GM18909 (cell line): ENCODE measurements around the gene KAT6B.

Experiments
- ATAC-seq: cut with Tn5 transposase; IDR thresholded peaks from one replicate; pipeline ENCODE4 v1.9.1; 2021; ENCODE audit warnings: mild to moderate bottlenecking; ENCODE audit not compliant: unreplicated experiment, poor library complexity

Gene KAT6B

GRCh38 chr10:75028748-75029147, 202.3 kb downstream of the KAT6B start:
- no peak for ATAC-seq

GRCh38 chr10:75029420-75029819, 203.0 kb downstream of the KAT6B start:
- no peak for ATAC-seq

DNA sequence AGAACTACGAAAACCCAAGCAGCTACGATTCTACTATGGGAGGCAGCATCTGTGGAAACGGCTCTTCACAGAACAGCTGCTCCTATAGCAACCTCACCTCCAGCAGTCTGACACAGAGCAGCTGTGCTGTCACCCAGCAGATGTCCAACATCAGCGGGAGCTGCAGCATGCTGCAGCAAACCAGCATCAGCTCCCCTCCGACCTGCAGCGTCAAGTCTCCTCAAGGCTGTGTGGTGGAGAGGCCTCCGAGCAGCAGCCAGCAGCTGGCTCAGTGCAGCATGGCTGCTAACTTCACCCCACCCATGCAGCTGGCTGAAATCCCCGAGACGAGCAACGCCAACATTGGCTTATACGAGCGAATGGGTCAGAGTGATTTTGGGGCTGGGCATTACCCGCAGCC, 203.5 kb downstream of the KAT6B start:
- no peak for ATAC-seq

GRCh38 chr10:75030371-75030770, 204.0 kb downstream of the KAT6B start:
- ATAC-seq, result no peak

- ATAC-seq, result no peak
These were observed 205.7 kb downstream of the KAT6B start for GRCh38 chr10:75032119-75032518.

GRCh38 chr10:75032813-75033212, 206.4 kb downstream of the KAT6B start:
- ATAC-seq, result no peak

- no peak for ATAC-seq
These were observed 207.2 kb downstream of the KAT6B start for GRCh38 chr10:75033399-75034130.

GRCh38 chr10:75034131-75034512, 207.7 kb downstream of the KAT6B start:
- no peak for ATAC-seq

- ATAC-seq, result no peak
These were observed 208.4 kb downstream of the KAT6B start for GRCh38 chr10:75034714-75035258.

DNA sequence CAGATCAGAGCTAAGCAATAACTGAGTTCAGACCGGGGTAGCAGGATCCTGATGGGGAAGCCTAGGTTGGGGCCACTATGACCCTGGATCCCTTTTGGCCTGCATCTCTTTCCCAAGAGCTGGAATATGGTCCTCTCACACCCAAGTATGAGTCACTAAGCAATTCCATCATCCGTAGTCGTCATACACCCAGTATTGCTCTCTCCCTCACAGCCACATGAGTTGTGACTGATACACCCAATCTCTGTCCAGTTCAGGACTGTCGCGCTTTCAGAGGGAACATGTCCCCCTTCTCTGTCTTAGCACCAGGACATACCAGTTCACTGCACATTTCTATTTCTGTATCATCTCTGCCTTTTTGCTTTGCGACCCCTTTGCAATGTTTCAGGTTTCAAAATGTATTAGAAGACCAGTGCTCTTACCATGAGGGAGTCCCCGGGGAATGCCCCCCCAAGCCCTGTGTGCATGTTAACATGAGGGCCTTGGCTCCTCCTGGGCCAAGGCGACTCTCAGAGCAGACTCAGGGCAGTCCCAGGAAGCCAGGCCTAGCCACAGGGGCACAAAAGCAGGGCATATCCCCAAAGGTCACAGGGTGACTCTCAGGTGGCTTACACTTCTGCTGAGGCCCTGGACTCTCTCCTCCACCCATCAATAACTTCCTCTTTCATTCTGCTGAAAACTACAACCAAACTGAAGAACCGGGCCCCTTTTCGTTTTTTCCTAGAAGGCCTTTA, 209.7 kb downstream of the KAT6B start:
- no peak for ATAC-seq

- no peak for ATAC-seq
These were observed 211.1 kb downstream of the KAT6B start for GRCh38 chr10:75037171-75038153.

DNA sequence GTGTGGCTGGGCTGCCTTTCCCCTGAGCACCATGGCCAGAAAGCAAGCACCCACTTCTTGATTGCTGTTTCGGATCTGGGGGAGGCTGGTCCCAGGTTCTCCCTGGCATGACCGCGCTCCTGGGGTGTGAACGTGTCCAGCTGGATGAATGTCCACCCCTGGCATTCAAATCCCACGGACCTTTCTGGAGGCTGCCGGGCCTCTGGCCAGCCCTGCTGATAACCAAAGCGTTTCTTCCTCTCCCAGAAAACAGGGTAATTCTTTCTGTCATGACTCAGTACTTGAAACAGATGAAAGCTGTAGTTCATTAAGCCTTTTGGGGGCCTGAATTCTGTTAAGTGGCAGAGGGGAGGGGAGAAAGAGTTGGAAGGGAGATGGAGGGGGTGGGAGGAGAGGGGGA, 211.9 kb downstream of the KAT6B start:
- ATAC-seq, result no peak

DNA sequence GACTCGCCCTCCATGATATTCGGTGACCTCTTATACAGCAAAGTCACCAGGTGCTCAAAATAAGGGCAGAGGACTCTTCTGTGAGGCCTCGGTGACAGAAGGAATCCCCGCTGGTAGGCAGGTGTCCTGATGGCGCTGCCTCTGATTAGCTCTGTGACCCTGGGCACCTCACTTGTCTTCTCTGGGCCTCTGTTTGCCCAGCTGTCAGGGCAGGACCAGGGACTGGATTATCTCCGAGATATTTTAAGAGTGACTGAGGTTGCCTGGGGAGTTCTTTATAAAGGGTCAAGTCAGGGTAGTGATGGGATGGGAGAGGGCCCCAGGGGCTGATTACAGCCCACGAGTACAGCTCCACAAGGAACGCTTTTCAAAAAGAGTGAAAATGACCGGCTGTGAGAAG, 214.2 kb downstream of the KAT6B start:
- no peak for ATAC-seq

DNA sequence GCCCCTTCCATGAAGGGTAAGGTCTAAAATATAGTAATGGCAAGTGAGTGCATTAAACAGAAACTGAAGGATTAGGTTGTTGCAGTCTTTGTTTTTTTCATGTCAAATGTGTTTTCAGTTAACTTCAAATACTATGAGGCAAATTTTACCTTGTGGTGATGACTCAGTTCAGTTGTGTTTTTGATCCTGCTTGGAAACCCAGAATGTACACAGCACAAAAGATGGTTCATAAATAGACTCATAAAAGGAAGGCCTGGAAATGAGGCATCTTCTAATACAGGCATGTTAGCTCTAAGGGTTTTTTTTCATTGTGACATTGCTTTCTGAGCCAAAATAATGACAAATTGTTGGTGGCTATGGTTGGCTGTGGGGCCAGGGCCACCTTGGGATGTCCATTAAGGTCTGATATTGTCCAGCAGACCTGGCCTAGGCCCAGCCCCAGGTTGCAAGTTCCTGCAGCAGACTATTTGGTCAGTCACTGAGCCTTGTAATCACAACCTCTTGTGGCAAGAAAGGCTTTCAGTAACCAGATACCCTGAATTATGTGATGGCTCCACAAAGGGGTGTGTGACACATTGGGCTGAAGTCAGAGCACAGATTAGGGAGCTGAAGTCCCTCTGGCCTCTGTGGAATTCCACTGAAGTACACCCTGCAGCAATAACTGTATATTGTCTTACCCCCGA, 216.0 kb downstream of the KAT6B start:
- no peak for ATAC-seq

DNA sequence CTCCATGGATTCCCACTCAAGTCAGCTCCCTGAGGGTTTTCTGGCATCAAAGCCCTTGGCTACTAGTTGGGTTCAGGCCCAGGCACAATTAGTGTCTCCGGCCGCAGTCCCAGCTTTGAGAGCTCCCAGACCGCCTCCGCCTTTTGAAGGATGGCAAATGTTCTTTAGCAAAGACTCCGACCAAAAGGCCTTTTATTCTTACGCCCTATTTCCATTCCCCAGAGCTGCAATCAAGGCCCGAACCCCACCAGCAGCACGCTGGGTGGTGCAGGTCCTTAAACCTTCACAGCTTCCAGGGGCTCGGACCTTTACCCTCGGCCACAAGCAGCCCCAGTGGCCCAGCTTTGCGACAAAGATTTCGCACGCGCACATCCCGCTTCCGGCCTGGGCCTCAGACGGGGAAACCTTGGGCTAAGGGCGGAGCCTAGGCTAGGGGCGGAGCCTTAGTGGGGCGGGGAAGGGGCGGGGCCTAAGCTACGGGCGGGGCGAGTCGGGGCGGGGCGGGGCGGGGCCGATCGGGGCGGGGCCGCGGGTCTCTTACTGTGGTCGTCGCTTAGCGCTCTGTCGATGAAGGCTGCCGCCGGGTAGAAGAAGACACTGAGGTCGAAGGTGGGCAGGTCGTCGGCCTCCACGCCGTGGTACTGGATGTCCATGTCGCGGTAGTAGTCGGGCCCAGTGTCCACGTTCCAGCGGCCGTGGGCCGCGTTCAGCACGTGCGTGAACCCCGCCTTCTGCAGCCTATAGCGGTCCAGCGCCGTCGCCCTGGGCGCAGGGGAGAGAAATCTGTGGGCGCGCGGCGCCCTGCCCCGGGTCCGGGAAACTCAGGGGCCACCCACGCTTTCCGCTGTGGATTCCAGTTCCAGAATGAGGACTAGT, 217.1 kb downstream of the KAT6B start:
- no peak for ATAC-seq

- ATAC-seq, result no peak
These were observed 222.3 kb downstream of the KAT6B start for GRCh38 chr10:75048669-75049098.

DNA sequence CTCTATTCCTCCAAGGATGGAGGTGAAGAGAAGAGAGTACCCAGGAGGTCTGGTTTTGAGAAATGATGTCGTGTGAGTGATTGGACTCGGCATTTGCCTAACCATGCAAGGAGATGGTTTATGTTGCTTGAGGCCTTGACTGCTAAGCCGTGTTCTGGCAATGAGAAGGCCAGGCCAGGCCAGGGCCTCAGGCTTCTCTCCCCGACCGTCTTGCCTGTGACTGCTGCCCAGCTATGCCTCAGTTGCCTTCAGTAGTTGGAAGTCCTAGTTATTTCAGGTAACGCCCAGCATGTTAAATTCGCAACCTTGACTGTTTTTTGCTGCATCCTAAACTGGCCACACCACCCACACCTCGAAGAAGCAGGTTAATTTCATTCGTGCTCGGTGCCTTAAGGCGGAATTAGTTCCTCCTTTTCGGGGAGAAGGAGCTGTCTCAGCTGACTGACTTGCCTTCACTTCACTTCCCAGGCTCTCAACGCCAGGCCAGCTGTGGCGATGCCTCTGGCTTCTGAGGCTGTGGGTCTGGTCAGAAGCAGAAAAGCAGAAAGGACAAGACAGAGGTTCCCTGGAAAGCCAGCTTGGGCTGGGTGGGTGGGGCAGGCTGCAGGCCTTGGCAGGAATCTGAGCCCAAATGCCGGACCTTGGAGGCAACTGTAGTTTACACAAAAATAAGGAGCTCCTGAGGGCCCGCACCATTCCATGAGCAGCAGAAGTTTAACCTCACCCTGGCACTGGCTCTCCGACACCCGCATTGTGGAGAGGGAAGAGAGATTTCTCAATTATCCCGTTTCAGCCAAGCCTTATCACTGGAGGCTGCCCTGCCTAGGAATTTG, 223.1 kb downstream of the KAT6B start:
- ATAC-seq, result no peak
